NK-92 (cell line): ENCODE measurements around the gene CDADC1.
A peak's percentile ranks its signal among the peaks of the same experiment; 100 is the strongest.

Experiments used
- DNase-seq: peaks from one replicate; lab custom pipeline; 2025; ENCODE audit not compliant: unreplicated experiment; lab: John Stamatoyannopoulos, UW

Gene CDADC1

GRCh38 chr13:49247643-49248621 lies at the start of gene CDADC1:
Gene CDADC1 (plus strand): TSS chr13:49247925. CDS start chr13:49248038, 113 bp downstream.
- peak; percentile 29 for DNase-seq

- no peak for DNase-seq
These were observed 41.1 kb upstream of the CDADC1 start for GRCh38 chr13:49206641-49207040.

- DNase-seq = no peak
These were observed 39.1 kb upstream of the CDADC1 start for GRCh38 chr13:49208619-49209018.

GRCh38 chr13:49210114-49210513 lies 37.6 kb upstream of the CDADC1 start:
- no peak for DNase-seq

GRCh38 chr13:49210669-49211068 lies 37.1 kb upstream of the CDADC1 start:
- no peak for DNase-seq

- no peak for DNase-seq
These were observed 34.2 kb upstream of the CDADC1 start for GRCh38 chr13:49213539-49213938.

- DNase-seq = no peak
These were observed 33.5 kb upstream of the CDADC1 start for GRCh38 chr13:49213997-49214916.

- DNase-seq = no peak
These were observed 32.8 kb upstream of the CDADC1 start for GRCh38 chr13:49214917-49215376.

- no peak for DNase-seq
These were observed 31.4 kb upstream of the CDADC1 start for GRCh38 chr13:49216334-49216733.

GRCh38 chr13:49217962-49218492 lies 29.7 kb upstream of the CDADC1 start:
- no peak for DNase-seq

- no peak for DNase-seq
These were observed 29.2 kb upstream of the CDADC1 start for GRCh38 chr13:49218493-49219051.

GRCh38 chr13:49219647-49220035 lies 28.1 kb upstream of the CDADC1 start:
- DNase-seq = no peak

GRCh38 chr13:49220036-49220855 lies 27.5 kb upstream of the CDADC1 start, which contains the start of gene MLNR:
Gene MLNR (plus strand): TSS chr13:49220338. CDS start chr13:49220338, 0 bp downstream.
- DNase-seq = no peak

GRCh38 chr13:49220856-49221589 lies 26.7 kb upstream of the CDADC1 start:
- DNase-seq = no peak

- no peak for DNase-seq
These were observed 26.1 kb upstream of the CDADC1 start for GRCh38 chr13:49221590-49221965.

GRCh38 chr13:49225223-49226042 lies 22.3 kb upstream of the CDADC1 start:
- no peak for DNase-seq

GRCh38 chr13:49226613-49227012 lies 21.1 kb upstream of the CDADC1 start:
- DNase-seq = no peak

GRCh38 chr13:49234741-49235140 lies 13.0 kb upstream of the CDADC1 start:
- no peak for DNase-seq
